Osteocyte (in vitro differentiated cells): ENCODE data around the gene RASAL2. TPM values are rescaled to one million over a fixed set of nuclear protein-coding genes. Genes with fewer than 3 reads are reported as not detected.

ENCODE experiments used
- DNase-seq: peaks from one replicate; pipeline ENCODE4 v3.0.0; 2021; ENCODE audit warnings: mixed read lengths; ENCODE audit not compliant: unreplicated experiment; ENCODE audit errors: extremely low spot score
- H3K27ac Mint-ChIP-seq: one replicate; pipeline ENCODE4 v1.8.0; 2021; ENCODE audit warnings: mild to moderate bottlenecking, mixed read lengths; ENCODE audit not compliant: unreplicated experiment
- H3K27me3 Mint-ChIP-seq: one replicate; pipeline ENCODE4 v1.8.0; 2021; ENCODE audit warnings: mixed read lengths; ENCODE audit not compliant: unreplicated experiment
- H3K36me3 Mint-ChIP-seq: one replicate; pipeline ENCODE4 v1.8.0; 2021; ENCODE audit warnings: mixed read lengths; ENCODE audit not compliant: unreplicated experiment
- H3K4me1 Mint-ChIP-seq: one replicate; pipeline ENCODE4 v1.8.0; 2021; ENCODE audit warnings: mixed read lengths; ENCODE audit not compliant: unreplicated experiment
- H3K4me3 Mint-ChIP-seq: one replicate; pipeline ENCODE4 v1.8.0; 2021; ENCODE audit warnings: mild to moderate bottlenecking, moderate library complexity, mixed read lengths; ENCODE audit not compliant: unreplicated experiment
- H3K9me3 Mint-ChIP-seq: one replicate; pipeline ENCODE4 v1.8.0; 2021; ENCODE audit warnings: mixed read lengths; ENCODE audit not compliant: unreplicated experiment
- total RNA-seq: library from RNA; stranded (reverse); gene quantifications from 2 replicates; pipeline ENCODE4 v1.2.1, GENCODE V29; 2021
- TF ChIP-seq, protein P1 (sequence below): fragments of 200-600 bp; sonication (generic); IDR thresholded peaks from 2 replicates; pipeline ENCODE4 v1.5.0; 2021; ENCODE audit warnings: antibody characterized with exemption, mild to moderate bottlenecking, moderate library complexity

RASAL2 gene
- total RNA-seq, 1 donor from 2014 or later = 34.2 TPM

GRCh38 chr1:178452013-178452412, 358.1 kb downstream of the RASAL2 start:
- H3K27ac Mint-ChIP-seq = no peak overlapping the region
- H3K27me3 Mint-ChIP-seq = no peaks in the 10 kb centered on the region
- TF ChIP-seq, protein P1, sequence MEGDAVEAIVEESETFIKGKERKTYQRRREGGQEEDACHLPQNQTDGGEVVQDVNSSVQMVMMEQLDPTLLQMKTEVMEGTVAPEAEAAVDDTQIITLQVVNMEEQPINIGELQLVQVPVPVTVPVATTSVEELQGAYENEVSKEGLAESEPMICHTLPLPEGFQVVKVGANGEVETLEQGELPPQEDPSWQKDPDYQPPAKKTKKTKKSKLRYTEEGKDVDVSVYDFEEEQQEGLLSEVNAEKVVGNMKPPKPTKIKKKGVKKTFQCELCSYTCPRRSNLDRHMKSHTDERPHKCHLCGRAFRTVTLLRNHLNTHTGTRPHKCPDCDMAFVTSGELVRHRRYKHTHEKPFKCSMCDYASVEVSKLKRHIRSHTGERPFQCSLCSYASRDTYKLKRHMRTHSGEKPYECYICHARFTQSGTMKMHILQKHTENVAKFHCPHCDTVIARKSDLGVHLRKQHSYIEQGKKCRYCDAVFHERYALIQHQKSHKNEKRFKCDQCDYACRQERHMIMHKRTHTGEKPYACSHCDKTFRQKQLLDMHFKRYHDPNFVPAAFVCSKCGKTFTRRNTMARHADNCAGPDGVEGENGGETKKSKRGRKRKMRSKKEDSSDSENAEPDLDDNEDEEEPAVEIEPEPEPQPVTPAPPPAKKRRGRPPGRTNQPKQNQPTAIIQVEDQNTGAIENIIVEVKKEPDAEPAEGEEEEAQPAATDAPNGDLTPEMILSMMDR = no peak
- no peaks in the 10 kb centered on the region for H3K9me3 Mint-ChIP-seq
- no peak for DNase-seq
- H3K4me1 Mint-ChIP-seq = no peaks in the 10 kb centered on the region
- H3K4me3 Mint-ChIP-seq = no peak overlapping the region
- H3K36me3 Mint-ChIP-seq = peaks cover 41% of the 10 kb centered on the region

GRCh38 chr1:178456472-178456871, 362.6 kb downstream of the RASAL2 start:
- Mint-ChIP-seq H3K27me3 (no peaks in the 10 kb centered on the region), H3K4me1 (no peaks in the 10 kb centered on the region), H3K4me3 (no peak overlapping the region), H3K36me3 (peaks cover 39% of the 10 kb centered on the region), H3K27ac (no peak overlapping the region), H3K9me3 (no peaks in the 10 kb centered on the region)
- no peak for DNase-seq
- TF ChIP-seq, protein P1 = no peak

DNA sequence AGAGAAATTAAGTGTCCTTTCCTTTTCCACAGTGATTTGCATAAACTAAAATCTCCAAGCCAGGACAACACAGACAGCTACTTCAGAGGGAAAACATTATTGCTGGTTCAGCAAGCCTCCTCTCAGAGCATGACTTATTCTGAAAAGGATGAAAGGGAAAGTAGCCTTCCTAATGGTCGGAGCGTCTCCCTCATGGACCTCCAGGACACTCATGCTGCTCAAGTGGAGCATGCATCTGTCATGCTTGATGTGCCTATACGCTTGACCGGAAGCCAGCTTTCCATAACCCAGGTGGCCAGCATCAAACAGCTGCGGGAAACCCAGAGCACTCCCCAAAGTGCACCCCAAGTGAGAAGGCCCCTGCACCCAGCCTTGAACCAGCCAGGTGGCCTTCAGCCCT, 363.7 kb downstream of the RASAL2 start:
- Mint-ChIP-seq H3K9me3 (no peaks in the 10 kb centered on the region), H3K4me1 (no peaks in the 10 kb centered on the region), H3K27ac (no peak overlapping the region), H3K27me3 (no peaks in the 10 kb centered on the region), H3K36me3 (peaks cover 32% of the 10 kb centered on the region), H3K4me3 (no peak overlapping the region)
- no peak for DNase-seq
- TF ChIP-seq, protein P1 = no peak

DNA sequence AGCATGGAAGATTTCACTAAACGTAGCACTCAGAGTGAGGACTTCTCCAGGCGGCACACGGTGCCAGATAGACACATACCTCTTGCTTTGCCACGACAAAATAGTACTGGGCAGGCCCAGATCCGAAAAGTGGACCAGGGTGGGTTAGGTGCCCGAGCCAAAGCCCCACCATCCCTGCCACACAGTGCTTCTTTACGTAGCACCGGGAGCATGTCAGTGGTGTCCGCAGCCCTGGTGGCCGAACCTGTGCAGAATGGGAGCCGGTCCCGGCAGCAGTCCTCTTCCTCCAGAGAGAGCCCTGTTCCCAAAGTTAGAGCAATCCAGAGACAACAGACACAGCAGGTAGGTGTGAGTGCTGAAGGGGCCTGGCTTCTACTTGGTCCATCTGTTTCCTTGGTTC, 364.3 kb downstream of the RASAL2 start:
- TF ChIP-seq, protein P1 = no peak
- no peaks in the 10 kb centered on the region for H3K27me3 Mint-ChIP-seq
- H3K4me1 Mint-ChIP-seq = no peaks in the 10 kb centered on the region
- no peak for DNase-seq
- no peak overlapping the region for H3K4me3 Mint-ChIP-seq
- no peak overlapping the region for H3K27ac Mint-ChIP-seq
- H3K9me3 Mint-ChIP-seq = no peaks in the 10 kb centered on the region
- H3K36me3 Mint-ChIP-seq = peaks cover 28% of the 10 kb centered on the region

- H3K27me3 Mint-ChIP-seq = no peaks in the 10 kb centered on the region
- H3K9me3 Mint-ChIP-seq = no peaks in the 10 kb centered on the region
- H3K4me3 Mint-ChIP-seq = no peak overlapping the region
- H3K4me1 Mint-ChIP-seq = peaks cover 18% of the 10 kb centered on the region
- peaks cover 25% of the 10 kb centered on the region for H3K36me3 Mint-ChIP-seq
- TF ChIP-seq, protein P1 = no peak
- H3K27ac Mint-ChIP-seq = no peak overlapping the region
- DNase-seq = no peak
Observed at GRCh38 chr1:178461104-178461503, 367.2 kb downstream of the RASAL2 start.
